K562 (cell line): ENCODE data around the gene GRIK1. TPM values are rescaled to one million over a fixed set of nuclear protein-coding genes. Genes with fewer than 3 reads are reported as not detected.

Experiments
- ATAC-seq: fragments of 200-7000 bp; cut with Tn5 transposase; 3 replicates; pipeline ENCODE4 v1.9.1; 2020; ENCODE audit warnings: moderate library complexity
- BruUV-seq: library from RNA; stranded (reverse); fragments of 400-500 nt; replicated peaks from 2 replicates; lab custom pipeline; 2021; lab: Mats Ljungman, UMichigan
- CTCF ChIA-PET: fragments of 300-600 bp; formaldehyde crosslinking; extraction: SDS; loops from one replicate; lab custom pipeline; 2021; ENCODE audit warnings: low intra/inter-chr PET ratio; lab: Yijun Ruan, JAX
- POLR2A ChIA-PET: fragments of 300-600, 350-650 bp; sonication (Branson Sonifier 250); formaldehyde crosslinking; extraction: SDS; loops from one replicate; lab custom pipeline; 2021; ENCODE audit warnings: antibody characterized with exemption, inconsistent platforms; lab: Yijun Ruan, JAX
- DNase-seq, 4 experiments: peaks; one replicate each; pipeline versions ENCODE4 v3.0.0 to v3.0.0-alpha.2; 2011 to 2018; ENCODE audit warnings: low spot score in 3 of 4, mixed read lengths in 3 of 4; ENCODE audit errors: extremely low read depth in 1 of 4
- FAIRE-seq: peaks from 2 replicates; lab custom pipeline; 2011; peaks lifted over from hg19 to GRCh38; lab: Jason Lieb, UNC
- H2AFZ ChIP-seq: 2 replicates; pipeline ENCODE4 v1.6.0; 2011; ENCODE audit warnings: low read depth, low read length, control low read depth, inconsistent platforms
- H3K27ac ChIP-seq: fragments of 200-600 bp; 3 replicates; pipeline ENCODE4 v1.8.0; 2011; ENCODE audit warnings: low read depth, mild to moderate bottlenecking, control low read depth, inconsistent platforms, low read length, moderate library complexity, mixed read lengths; ENCODE audit errors: extremely low read depth
- H3K27me3 ChIP-seq, 2 experiments: fragments of 300-600 bp in 1 of 2; 2 replicates in 1 of 2; 3 replicates in 1 of 2; pipeline versions ENCODE4 v1.6.0 to v1.8.0; 2011; ENCODE audit warnings: inconsistent platforms in 2 of 2, low read length in 2 of 2, mild to moderate bottlenecking in 1 of 2, mixed read lengths in 1 of 2, moderate library complexity in 1 of 2; ENCODE audit not compliant: control insufficient read depth in 2 of 2, insufficient read depth in 2 of 2
- H3K36me3 ChIP-seq: fragments of 300-600 bp; 3 replicates; pipeline ENCODE4 v1.8.0; 2011; ENCODE audit warnings: mild to moderate bottlenecking, low read length, inconsistent platforms; ENCODE audit not compliant: control insufficient read depth, insufficient read depth
- H3K4me1 ChIP-seq, 2 experiments: fragments of 200-600 bp in 1 of 2; replicated peaks in 1 of 2; 2 replicates in 1 of 2; 3 replicates in 1 of 2; pipeline versions ENCODE4 v1.5.1 to v1.8.0; 2011; ENCODE audit warnings: inconsistent platforms in 2 of 2, low read length in 2 of 2, mild to moderate bottlenecking in 1 of 2, mixed read lengths in 1 of 2, moderate library complexity in 1 of 2; ENCODE audit not compliant: control insufficient read depth in 2 of 2, insufficient read depth in 2 of 2
- H3K4me2 ChIP-seq: 2 replicates; pipeline ENCODE4 v1.6.1; 2011; ENCODE audit warnings: low read length, control low read depth, inconsistent platforms, mixed read lengths; ENCODE audit not compliant: insufficient read depth
- H3K4me3 ChIP-seq: fragments of 200-600 bp; sonication (generic), shearing (Covaris generic); 2 replicates; pipeline ENCODE4 v1.5.1; 2016; ENCODE audit warnings: control low read depth, inconsistent platforms
- H3K79me2 ChIP-seq: fragments of 200-600 bp; 3 replicates; pipeline ENCODE4 v1.8.0; 2011; ENCODE audit warnings: low read length, inconsistent platforms; ENCODE audit not compliant: control insufficient read depth, insufficient read depth
- H3K9ac ChIP-seq, 2 experiments: 2 replicates each; pipeline versions ENCODE4 v1.6.0 to v1.6.1; 2011; ENCODE audit warnings: low read depth in 2 of 2, low read length in 2 of 2, control low read depth in 1 of 2, inconsistent platforms in 1 of 2, mild to moderate bottlenecking in 1 of 2, mixed read lengths in 1 of 2; ENCODE audit not compliant: insufficient read depth in 1 of 2
- H3K9me1 ChIP-seq: one replicate; pipeline ENCODE4 v1.6.0; 2011; ENCODE audit warnings: inconsistent platforms, mild to moderate bottlenecking, low read length, moderate library complexity; ENCODE audit not compliant: control insufficient read depth, insufficient read depth
- H3K9me3 ChIP-seq: replicated peaks from 2 replicates; pipeline ENCODE4 v1.5.1; 2011; ENCODE audit warnings: low read depth, low read length, inconsistent platforms; ENCODE audit not compliant: control insufficient read depth, insufficient read depth
- H4K20me1 ChIP-seq: replicated peaks from 2 replicates; pipeline ENCODE4 v1.6.1; 2011; ENCODE audit warnings: low read length, inconsistent platforms, mixed read lengths; ENCODE audit not compliant: control insufficient read depth, insufficient read depth
- ATF2 ChIP-seq: sonication (generic); formaldehyde crosslinking; IDR thresholded peaks from 2 replicates; pipeline ENCODE4 v1.8.1; 2022; ENCODE audit warnings: missing genetic modification reagents
- C11orf30 ChIP-seq: fragments of 450-650 bp; IDR thresholded peaks from 2 replicates; pipeline ENCODE4 v1.6.1; 2016; ENCODE audit warnings: low read depth, mild to moderate bottlenecking
- DMBX1 ChIP-seq: fragments of 250-450 bp; sonication (Bioruptor Pico); IDR thresholded peaks from 2 replicates; pipeline ENCODE4 v1.8.0; 2022; ENCODE audit warnings: inconsistent platforms, mild to moderate bottlenecking, moderate library complexity, borderline replicate concordance
- HOMEZ ChIP-seq: fragments of 250-450 bp; sonication (Bioruptor Pico); IDR thresholded peaks from 2 replicates; pipeline ENCODE4 v1.4.0; 2020; ENCODE audit warnings: mild to moderate bottlenecking, moderate library complexity
- MCM7 ChIP-seq, 2 experiments: fragments of 450-650 bp; IDR thresholded peaks; 2 replicates each; pipeline ENCODE4 v1.6.1; 2016 to 2018
- MECOM ChIP-seq: fragments of 250-450 bp; sonication (Bioruptor Pico); IDR thresholded peaks from 2 replicates; pipeline ENCODE4 v1.8.0; 2022; ENCODE audit warnings: inconsistent platforms
- NFE2L1 ChIP-seq: fragments of 450-650 bp; IDR thresholded peaks from 2 replicates; pipeline ENCODE4 v1.6.1; 2016; ENCODE audit warnings: missing genetic modification characterization, low read depth, mild to moderate bottlenecking, missing compliant biosample characterization, moderate library complexity, borderline replicate concordance
- THAP7 ChIP-seq: fragments of 250-450 bp; sonication (Bioruptor Pico); IDR thresholded peaks from 2 replicates; pipeline ENCODE4 v1.5.0; 2021
- ZNF165 ChIP-seq: fragments of 250-450 bp; sonication (Bioruptor Pico); IDR thresholded peaks from 2 replicates; pipeline ENCODE4 v1.4.0; 2020; ENCODE audit warnings: borderline replicate concordance
- ZNF212 ChIP-seq: fragments of 450-650 bp; formaldehyde crosslinking; IDR thresholded peaks from 2 replicates; pipeline ENCODE4 v1.4.0; 2020; ENCODE audit warnings: mild to moderate bottlenecking
- ZNF311 ChIP-seq: fragments of 250-450 bp; sonication (Bioruptor Pico); IDR thresholded peaks from 2 replicates; pipeline ENCODE4 v1.4.0; 2020; ENCODE audit warnings: mild to moderate bottlenecking, moderate library complexity
- ZNF316 ChIP-seq: fragments of 450-650 bp; IDR thresholded peaks from 2 replicates; pipeline ENCODE4 v1.6.1; 2016
- ZNF584 ChIP-seq: fragments of 200-800 bp; sonication (Bioruptor generic); IDR thresholded peaks from 2 replicates; pipeline ENCODE4 v1.6.1; 2016; ENCODE audit warnings: low read depth, mild to moderate bottlenecking, missing genetic modification characterization, missing compliant biosample characterization
- ZNF592 ChIP-seq: fragments of 450-650 bp; IDR thresholded peaks from 2 replicates; pipeline ENCODE4 v1.6.1; 2017; ENCODE audit warnings: antibody characterized with exemption, mild to moderate bottlenecking
- WGBS: fragments of 100-300 bp; shearing (Covaris generic); methylation state at CpG from one replicate; pipeline ENCODE4 v1.1.6; 2016; ENCODE audit warnings: low coverage, mixed read lengths; ENCODE audit not compliant: insufficient coverage; ENCODE audit errors: missing lambda C conversion rate; 5-methylcytosine and 5-hydroxymethylcytosine counted together
- in situ Hi-C: fragments of 300-500 bp; cut with MboI; formaldehyde crosslinking; loops from 4 replicates; pipeline ENCODE4 v1.15.0; 2018; ENCODE audit warnings: inconsistent platforms, mixed read lengths
- intact Hi-C: fragments of 100-400 bp; cut with micrococcal nuclease; formaldehyde crosslinking; loops from 2 replicates; pipeline ENCODE4 v1.14.2; 2022
- polyA plus RNA-seq, 8 experiments: library from polyadenylated mRNA; depleted of rRNA in 4 of 8; stranded (reverse) in 5 of 8; unstranded in 3 of 8; fragments of >200 nt; fragmentation: Nextera tagmentation in 2 of 8; fragmentation: Illumina TruSeq in 1 of 8; extraction: Ambion mirVana in 2 of 8; extraction: Trizol in 1 of 8; gene quantifications; 2 replicates each; pipeline versions ENCODE4 v1.2.1 to v1.2.3, GENCODE V29; 2011 to 2014; ENCODE audit warnings: inconsistent platforms in 1 of 8, missing spikeins in 1 of 8
- total RNA-seq, 7 experiments: library from RNA; depleted of rRNA in 6 of 7; stranded (reverse); fragments of >200 nt in 6 of 7; fragmentation: Illumina TruSeq in 2 of 7; extraction: Trizol in 2 of 7; gene quantifications; 2 replicates each; pipeline versions ENCODE4 v1.2.1 to v1.2.3, GENCODE V29; 2011 to 2021; ENCODE audit warnings: low replicate concordance in 1 of 7

GRIK1 gene
- total and polyA plus RNA-seq, 9 of the 15 experiments (the other 6 are each of a cell fraction or from before 2014, with no cell fraction given) = 0.17 to 2.8 (median 0.53) TPM

- H3K36me3 ChIP-seq = peaks cover 16% of the 10 kb centered on the region
- H3K9ac ChIP-seq = peak overlapping the region in 1 of 2 experiments; percentile 19; a peak in 1 of 4 replicates
- peaks cover 8 to 83% of the 10 kb centered on the region in 2 experiments for H3K4me1 ChIP-seq
- ChIA-PET POLR2A (no interaction called here), CTCF (no interaction called here)
- H3K9me1 ChIP-seq = no peaks in the 10 kb centered on the region
- H3K9me3 ChIP-seq = peaks cover 23% of the 10 kb centered on the region
- ATAC-seq (no peak), DNase-seq (no peak), FAIRE-seq (no peak)
- H2AFZ ChIP-seq = peak overlapping the region; percentile 49
- no peak overlapping the region for H3K4me3 ChIP-seq
- 93% methylated on average over 3 of the region's 3 CpGs for WGBS
- no peak overlapping the region for H3K4me2 ChIP-seq
- in situ Hi-C loops = no loop called here
- H3K27me3 ChIP-seq = no peaks in the 10 kb centered on the region
- H4K20me1 ChIP-seq = no peaks in the 10 kb centered on the region
- peak overlapping the region; percentile 63 for H3K27ac ChIP-seq
- intact Hi-C loops = loop anchor here (5.0 to 10.0 kb wide), 2 partner anchors 178 to 350 kb away; no protein-coding TSS in a partner anchor
- H3K79me2 ChIP-seq = no peaks in the 10 kb centered on the region
- no TSS peak for BruUV-seq
- no peak for TF ChIP-seq ZNF212 (CRISPR knock-in tag)
- TF ChIP-seq ZNF592 = 0 out of 2 replicates have a peak, but pooled peaks have one; percentile 26
- TF ChIP-seq ATF2 (CRISPR knock-in tag) = no peak
- TF ChIP-seq THAP7 (CRISPR knock-in tag) = no peak
- TF ChIP-seq ZNF584 = 0 out of 2 replicates have a peak, but pooled peaks have one; percentile 36
- peak; percentile 68 for TF ChIP-seq ZNF316
- peak; percentile 62; the same call in 1 of the 2 replicates for TF ChIP-seq ZNF311
- 0 out of 2 replicates have a peak, but pooled peaks have one; percentile 33 for TF ChIP-seq ZNF165 (CRISPR knock-in tag)
- 0 out of 2 replicates have a peak, but pooled peaks have one; percentile 80 for TF ChIP-seq HOMEZ (CRISPR knock-in tag)
- no peak for TF ChIP-seq MCM7 (IDR thresholded peaks at IDR 0.05)
- peak; percentile 86 for TF ChIP-seq DMBX1 (CRISPR knock-in tag)
- TF ChIP-seq NFE2L1 (tag) = no peak
- TF ChIP-seq MECOM (CRISPR knock-in tag) = peak; percentile 42; the same call in 1 of the 2 replicates
- peak; percentile 36; the same call in 1 of the 2 replicates for TF ChIP-seq C11orf30
These were observed 284.9 kb downstream of the GRIK1 start for GRCh38 chr21:29654855-29655254.
